ENCODE results near the gene SATB2.

SATB2 gene

DNA sequence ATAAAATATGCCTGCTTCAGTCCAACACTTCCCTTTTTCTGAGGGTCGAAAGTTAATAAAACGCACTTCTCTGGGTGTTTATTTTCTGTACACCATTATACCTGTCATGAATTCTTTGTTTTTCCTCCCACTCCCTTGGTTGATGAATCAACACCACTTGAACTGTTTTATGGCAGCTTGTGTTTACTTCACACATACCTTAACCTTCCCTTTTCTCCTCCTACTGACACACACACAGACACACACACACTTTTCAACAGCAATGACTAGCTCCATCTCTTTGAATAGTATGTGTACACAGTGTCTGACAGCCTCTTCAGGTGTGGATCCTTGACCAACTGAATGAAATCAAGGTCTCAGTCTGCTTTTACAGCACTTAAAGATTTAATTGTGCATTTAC, 91.3 kb downstream of the SATB2 start:
- no peak overlapping the region for H3K27ac ChIP-seq (ENCODE audit: extremely low read depth, low read depth, low read length)
- H3K9me3 ChIP-seq (ENCODE audit: control insufficient read depth, insufficient read depth, low read depth, low read length) = no peaks in the 10 kb centered on the region
- POLR2A ChIA-PET = no interaction called here
- peaks cover 4% of the 10 kb centered on the region; the same call in 1 of the 2 replicates for H3K4me1 ChIP-seq (ENCODE audit: control insufficient read depth, insufficient read depth, low read length)
- CTCF ChIA-PET = no interaction called here
- no peak overlapping the region for H3K4me3 ChIP-seq (ENCODE audit: low read depth, low read length)
- peaks cover 3 to 25% of the 10 kb centered on the region in 2 experiments; a peak in 2 of 3 replicates for H3K36me3 ChIP-seq (ENCODE audit: control insufficient read depth in 2 of 2, insufficient read depth in 1 of 2, low read length in 2 of 2)
- TF ChIP-seq ZNF394 (tag by site-specific recombination; IDR thresholded peaks at IDR 0.05; ENCODE audit: borderline replicate concordance) (no peak), BCL11B (tag by site-specific recombination; IDR thresholded peaks at IDR 0.05; ENCODE audit: low read depth) (no peak), WT1 (tag by site-specific recombination; IDR thresholded peaks at IDR 0.05) (peak; percentile 76), PRDM1 (tag by site-specific recombination; IDR thresholded peaks at IDR 0.05) (peak; percentile 16; the same call in 1 of the 2 replicates), PRDM4 (tag by site-specific recombination; IDR thresholded peaks at IDR 0.05) (no peak), ZNF571 (tag by site-specific recombination; IDR thresholded peaks at IDR 0.05) (no peak), SCRT2 (tag by site-specific recombination; IDR thresholded peaks at IDR 0.05) (no peak), ZNF221 (tag by site-specific recombination; IDR thresholded peaks at IDR 0.05; ENCODE audit: borderline replicate concordance) (no peak), ZNF155 (tag by site-specific recombination; IDR thresholded peaks at IDR 0.05) (no peak), ZBTB20 (tag by site-specific recombination; IDR thresholded peaks at IDR 0.05) (no peak), ZSCAN30 (tag by site-specific recombination; IDR thresholded peaks at IDR 0.05) (no peak), ZNF174 (tag by site-specific recombination; IDR thresholded peaks at IDR 0.05) (no peak), ZNF112 (tag by site-specific recombination; IDR thresholded peaks at IDR 0.05) (0 out of 2 replicates have a peak, but pooled peaks have one; percentile 22), ZSCAN5A (tag by site-specific recombination; IDR thresholded peaks at IDR 0.05) (no peak), SP7 (tag by site-specific recombination; IDR thresholded peaks at IDR 0.05) (0 out of 2 replicates have a peak, but pooled peaks have one; percentile 47), ZNF488 (tag by site-specific recombination; IDR thresholded peaks at IDR 0.05) (no peak), ZNF501 (tag by site-specific recombination; IDR thresholded peaks at IDR 0.05) (no peak), ZNF610 (tag by site-specific recombination; IDR thresholded peaks at IDR 0.05; ENCODE audit: borderline replicate concordance) (no peak), ZNF792 (tag by site-specific recombination; IDR thresholded peaks at IDR 0.05) (no peak), ZNF76 (tag by site-specific recombination; IDR thresholded peaks at IDR 0.05; ENCODE audit: borderline replicate concordance, low read depth) (no peak), MZF1 (tag by site-specific recombination; IDR thresholded peaks at IDR 0.05; ENCODE audit: borderline replicate concordance) (no peak), ZNF266 (tag by site-specific recombination; IDR thresholded peaks at IDR 0.05; ENCODE audit: low read depth) (no peak), IKZF3 (tag by site-specific recombination; IDR thresholded peaks at IDR 0.05) (no peak), ZNF362 (tag by site-specific recombination; IDR thresholded peaks at IDR 0.05) (no peak), ZFP3 (tag by site-specific recombination; IDR thresholded peaks at IDR 0.05; ENCODE audit: low read depth) (no peak)
- TF ChIP-seq, protein P1, sequence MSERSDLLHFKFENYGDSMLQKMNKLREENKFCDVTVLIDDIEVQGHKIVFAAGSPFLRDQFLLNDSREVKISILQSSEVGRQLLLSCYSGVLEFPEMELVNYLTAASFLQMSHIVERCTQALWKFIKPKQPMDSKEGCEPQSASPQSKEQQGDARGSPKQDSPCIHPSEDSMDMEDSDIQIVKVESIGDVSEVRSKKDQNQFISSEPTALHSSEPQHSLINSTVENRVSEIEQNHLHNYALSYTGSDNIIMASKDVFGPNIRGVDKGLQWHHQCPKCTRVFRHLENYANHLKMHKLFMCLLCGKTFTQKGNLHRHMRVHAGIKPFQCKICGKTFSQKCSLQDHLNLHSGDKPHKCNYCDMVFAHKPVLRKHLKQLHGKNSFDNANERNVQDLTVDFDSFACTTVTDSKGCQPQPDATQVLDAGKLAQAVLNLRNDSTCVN (tag by site-specific recombination; optimal IDR thresholded peaks at IDR 0.05) = no peak
- TF ChIP-seq, protein P2, sequence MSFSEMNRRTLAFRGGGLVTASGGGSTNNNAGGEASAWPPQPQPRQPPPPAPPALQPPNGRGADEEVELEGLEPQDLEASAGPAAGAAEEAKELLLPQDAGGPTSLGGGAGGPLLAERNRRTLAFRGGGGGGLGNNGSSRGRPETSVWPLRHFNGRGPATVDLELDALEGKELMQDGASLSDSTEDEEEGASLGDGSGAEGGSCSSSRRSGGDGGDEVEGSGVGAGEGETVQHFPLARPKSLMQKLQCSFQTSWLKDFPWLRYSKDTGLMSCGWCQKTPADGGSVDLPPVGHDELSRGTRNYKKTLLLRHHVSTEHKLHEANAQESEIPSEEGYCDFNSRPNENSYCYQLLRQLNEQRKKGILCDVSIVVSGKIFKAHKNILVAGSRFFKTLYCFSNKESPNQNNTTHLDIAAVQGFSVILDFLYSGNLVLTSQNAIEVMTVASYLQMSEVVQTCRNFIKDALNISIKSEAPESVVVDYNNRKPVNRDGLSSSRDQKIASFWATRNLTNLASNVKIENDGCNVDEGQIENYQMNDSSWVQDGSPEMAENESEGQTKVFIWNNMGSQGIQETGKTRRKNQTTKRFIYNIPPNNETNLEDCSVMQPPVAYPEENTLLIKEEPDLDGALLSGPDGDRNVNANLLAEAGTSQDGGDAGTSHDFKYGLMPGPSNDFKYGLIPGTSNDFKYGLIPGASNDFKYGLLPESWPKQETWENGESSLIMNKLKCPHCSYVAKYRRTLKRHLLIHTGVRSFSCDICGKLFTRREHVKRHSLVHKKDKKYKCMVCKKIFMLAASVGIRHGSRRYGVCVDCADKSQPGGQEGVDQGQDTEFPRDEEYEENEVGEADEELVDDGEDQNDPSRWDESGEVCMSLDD (tag by site-specific recombination; IDR thresholded peaks at IDR 0.05) = no peak
- TF ChIP-seq, protein P3, sequence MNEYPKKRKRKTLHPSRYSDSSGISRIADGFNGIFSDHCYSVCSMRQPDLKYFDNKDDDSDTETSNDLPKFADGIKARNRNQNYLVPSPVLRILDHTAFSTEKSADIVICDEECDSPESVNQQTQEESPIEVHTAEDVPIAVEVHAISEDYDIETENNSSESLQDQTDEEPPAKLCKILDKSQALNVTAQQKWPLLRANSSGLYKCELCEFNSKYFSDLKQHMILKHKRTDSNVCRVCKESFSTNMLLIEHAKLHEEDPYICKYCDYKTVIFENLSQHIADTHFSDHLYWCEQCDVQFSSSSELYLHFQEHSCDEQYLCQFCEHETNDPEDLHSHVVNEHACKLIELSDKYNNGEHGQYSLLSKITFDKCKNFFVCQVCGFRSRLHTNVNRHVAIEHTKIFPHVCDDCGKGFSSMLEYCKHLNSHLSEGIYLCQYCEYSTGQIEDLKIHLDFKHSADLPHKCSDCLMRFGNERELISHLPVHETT (tag by site-specific recombination; IDR thresholded peaks at IDR 0.05) = no peak

All from HEK293 (cell line).